ENCODE data around the gene SRRD. TPM values are rescaled to one million over a fixed set of nuclear protein-coding genes. Genes with fewer than 3 reads are reported as not detected.

The SRRD gene
- total RNA-seq, 1 experiment from 2014 or later: 25.1 TPM

DNA sequence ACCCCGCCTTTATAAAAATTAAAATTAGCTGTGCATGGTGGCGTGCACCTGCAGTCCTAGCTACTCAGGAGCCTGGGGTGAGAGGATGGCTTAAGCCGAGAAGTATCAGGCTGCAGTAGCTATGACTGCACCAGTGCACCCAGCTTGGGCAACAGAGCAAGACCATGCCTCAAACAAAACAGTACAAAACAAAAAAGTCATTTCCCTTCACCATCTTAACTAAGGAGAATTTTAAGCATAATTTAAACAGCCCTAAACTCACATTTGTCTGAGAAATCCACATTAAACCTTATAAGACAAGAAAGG lies 51.9 kb downstream of the SRRD start:
- Mint-ChIP-seq H3K9me3 (no peaks in the 10 kb centered on the region), H3K4me3 (no peak overlapping the region), H3K27me3 (ENCODE audit: low read depth) (no peaks in the 10 kb centered on the region), H3K27ac (peak overlapping the region; percentile 30), H3K36me3 (peaks cover 53% of the 10 kb centered on the region), H3K4me1 (0 out of 2 replicates have a peak, but pooled peaks cover 5% of the 10 kb centered on the region)
- ChIA-PET POLR2A (no interaction called here), CTCF (no interaction called here)
- no peak for DNase-seq (ENCODE audit: low spot score)
- TF ChIP-seq JAZF1 (CRISPR knock-in tag; IDR thresholded peaks at IDR 0.05): no peak
- no peak for TF ChIP-seq GRHL2 (CRISPR knock-in tag; IDR thresholded peaks at IDR 0.05; ENCODE audit: insufficient replicate concordance, severe bottlenecking)
- TF ChIP-seq NR2C2 (CRISPR knock-in tag; IDR thresholded peaks at IDR 0.05): no peak
- 0 out of 2 replicates have a peak, but pooled peaks have one; percentile 19 for TF ChIP-seq ZNF121 (CRISPR knock-in tag; IDR thresholded peaks at IDR 0.05)
- TF ChIP-seq CREM (CRISPR knock-in tag; IDR thresholded peaks at IDR 0.05): no peak
- TF ChIP-seq, protein P1, sequence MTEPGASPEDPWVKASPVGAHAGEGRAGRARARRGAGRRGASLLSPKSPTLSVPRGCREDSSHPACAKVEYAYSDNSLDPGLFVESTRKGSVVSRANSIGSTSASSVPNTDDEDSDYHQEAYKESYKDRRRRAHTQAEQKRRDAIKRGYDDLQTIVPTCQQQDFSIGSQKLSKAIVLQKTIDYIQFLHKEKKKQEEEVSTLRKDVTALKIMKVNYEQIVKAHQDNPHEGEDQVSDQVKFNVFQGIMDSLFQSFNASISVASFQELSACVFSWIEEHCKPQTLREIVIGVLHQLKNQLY (CRISPR knock-in tag; IDR thresholded peaks at IDR 0.05): no peak
- no peak for TF ChIP-seq KAT7 (CRISPR knock-in tag; IDR thresholded peaks at IDR 0.05; ENCODE audit: borderline replicate concordance)
- ATAC-seq: no peak

DNA sequence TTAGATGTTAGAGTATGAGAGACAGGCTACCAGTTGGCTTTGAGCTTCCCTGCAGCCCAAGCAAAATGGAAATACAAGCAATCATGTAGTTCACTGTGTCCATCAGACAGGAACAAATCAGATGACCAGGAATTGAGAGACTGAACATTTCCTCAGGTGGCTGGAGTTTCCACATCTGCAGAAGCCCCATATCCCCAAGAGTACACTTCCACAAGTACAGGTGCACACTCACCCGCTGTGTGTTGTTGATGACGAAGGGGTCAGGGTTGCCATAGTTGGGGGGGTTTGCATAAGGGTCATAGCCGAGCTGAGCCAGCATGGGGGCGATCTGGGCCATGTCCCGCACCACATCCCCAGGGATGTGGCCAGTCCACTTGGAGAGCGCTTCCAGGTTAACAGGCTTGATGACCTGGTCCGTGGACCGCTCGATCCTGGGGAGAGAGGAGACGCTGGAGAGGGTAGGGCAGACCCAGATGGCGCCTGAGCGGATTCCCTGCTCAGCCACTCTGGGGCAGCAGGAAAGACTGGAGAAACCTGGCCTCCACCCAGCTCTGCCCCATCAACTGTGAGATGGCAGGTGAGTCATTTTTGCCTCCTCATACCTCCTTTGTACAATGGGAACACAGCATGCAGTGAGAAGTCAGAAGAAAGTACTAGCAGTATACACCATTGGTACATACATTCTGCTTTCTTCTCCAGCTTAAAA lies 52.5 kb downstream of the SRRD start:
- ChIA-PET POLR2A (no interaction called here), CTCF (interaction anchor here (0.8 kb wide), 1 partner anchor 129 kb away, joined by 3 read pairs; no protein-coding TSS in a partner anchor)
- Mint-ChIP-seq H3K36me3 (peaks cover 53% of the 10 kb centered on the region), H3K4me3 (no peak overlapping the region), H3K27me3 (ENCODE audit: low read depth) (no peaks in the 10 kb centered on the region), H3K4me1 (0 out of 2 replicates have a peak, but pooled peaks cover 5% of the 10 kb centered on the region), H3K9me3 (no peaks in the 10 kb centered on the region), H3K27ac (peak overlapping the region; percentile 41)
- DNase-seq (ENCODE audit: low spot score): no peak
- ATAC-seq: no peak
- no peak for TF ChIP-seq CREB1 (CRISPR knock-in tag; IDR thresholded peaks at IDR 0.05)
- TF ChIP-seq, protein P2, sequence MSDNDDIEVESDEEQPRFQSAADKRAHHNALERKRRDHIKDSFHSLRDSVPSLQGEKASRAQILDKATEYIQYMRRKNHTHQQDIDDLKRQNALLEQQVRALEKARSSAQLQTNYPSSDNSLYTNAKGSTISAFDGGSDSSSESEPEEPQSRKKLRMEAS (CRISPR knock-in tag; IDR thresholded peaks at IDR 0.05): no peak
- TF ChIP-seq, protein P3, sequence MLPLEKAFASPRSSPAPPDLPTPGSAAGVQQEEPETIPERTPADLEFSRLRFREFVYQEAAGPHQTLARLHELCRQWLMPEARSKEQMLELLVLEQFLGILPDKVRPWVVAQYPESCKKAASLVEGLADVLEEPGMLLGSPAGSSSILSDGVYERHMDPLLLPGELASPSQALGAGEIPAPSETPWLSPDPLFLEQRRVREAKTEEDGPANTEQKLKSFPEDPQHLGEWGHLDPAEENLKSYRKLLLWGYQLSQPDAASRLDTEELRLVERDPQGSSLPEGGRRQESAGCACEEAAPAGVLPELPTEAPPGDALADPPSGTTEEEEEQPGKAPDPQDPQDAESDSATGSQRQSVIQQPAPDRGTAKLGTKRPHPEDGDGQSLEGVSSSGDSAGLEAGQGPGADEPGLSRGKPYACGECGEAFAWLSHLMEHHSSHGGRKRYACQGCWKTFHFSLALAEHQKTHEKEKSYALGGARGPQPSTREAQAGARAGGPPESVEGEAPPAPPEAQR (CRISPR knock-in tag; IDR thresholded peaks at IDR 0.05): no peak
- TF ChIP-seq, protein P4, sequence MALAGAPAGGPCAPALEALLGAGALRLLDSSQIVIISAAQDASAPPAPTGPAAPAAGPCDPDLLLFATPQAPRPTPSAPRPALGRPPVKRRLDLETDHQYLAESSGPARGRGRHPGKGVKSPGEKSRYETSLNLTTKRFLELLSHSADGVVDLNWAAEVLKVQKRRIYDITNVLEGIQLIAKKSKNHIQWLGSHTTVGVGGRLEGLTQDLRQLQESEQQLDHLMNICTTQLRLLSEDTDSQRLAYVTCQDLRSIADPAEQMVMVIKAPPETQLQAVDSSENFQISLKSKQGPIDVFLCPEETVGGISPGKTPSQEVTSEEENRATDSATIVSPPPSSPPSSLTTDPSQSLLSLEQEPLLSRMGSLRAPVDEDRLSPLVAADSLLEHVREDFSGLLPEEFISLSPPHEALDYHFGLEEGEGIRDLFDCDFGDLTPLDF (CRISPR knock-in tag; IDR thresholded peaks at IDR 0.05): no peak
- TF ChIP-seq, protein P5, sequence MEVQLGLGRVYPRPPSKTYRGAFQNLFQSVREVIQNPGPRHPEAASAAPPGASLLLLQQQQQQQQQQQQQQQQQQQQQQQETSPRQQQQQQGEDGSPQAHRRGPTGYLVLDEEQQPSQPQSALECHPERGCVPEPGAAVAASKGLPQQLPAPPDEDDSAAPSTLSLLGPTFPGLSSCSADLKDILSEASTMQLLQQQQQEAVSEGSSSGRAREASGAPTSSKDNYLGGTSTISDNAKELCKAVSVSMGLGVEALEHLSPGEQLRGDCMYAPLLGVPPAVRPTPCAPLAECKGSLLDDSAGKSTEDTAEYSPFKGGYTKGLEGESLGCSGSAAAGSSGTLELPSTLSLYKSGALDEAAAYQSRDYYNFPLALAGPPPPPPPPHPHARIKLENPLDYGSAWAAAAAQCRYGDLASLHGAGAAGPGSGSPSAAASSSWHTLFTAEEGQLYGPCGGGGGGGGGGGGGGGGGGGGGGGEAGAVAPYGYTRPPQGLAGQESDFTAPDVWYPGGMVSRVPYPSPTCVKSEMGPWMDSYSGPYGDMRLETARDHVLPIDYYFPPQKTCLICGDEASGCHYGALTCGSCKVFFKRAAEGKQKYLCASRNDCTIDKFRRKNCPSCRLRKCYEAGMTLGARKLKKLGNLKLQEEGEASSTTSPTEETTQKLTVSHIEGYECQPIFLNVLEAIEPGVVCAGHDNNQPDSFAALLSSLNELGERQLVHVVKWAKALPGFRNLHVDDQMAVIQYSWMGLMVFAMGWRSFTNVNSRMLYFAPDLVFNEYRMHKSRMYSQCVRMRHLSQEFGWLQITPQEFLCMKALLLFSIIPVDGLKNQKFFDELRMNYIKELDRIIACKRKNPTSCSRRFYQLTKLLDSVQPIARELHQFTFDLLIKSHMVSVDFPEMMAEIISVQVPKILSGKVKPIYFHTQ (CRISPR knock-in tag; IDR thresholded peaks at IDR 0.05): no peak
- no peak for TF ChIP-seq NR3C1 (CRISPR knock-in tag; conservative IDR thresholded peaks at IDR 0.05; ENCODE audit: low read depth)
- no peak for TF ChIP-seq CREM (CRISPR knock-in tag; IDR thresholded peaks at IDR 0.05)
- no peak for TF ChIP-seq MYBL2 (CRISPR knock-in tag; IDR thresholded peaks at IDR 0.05)
- TF ChIP-seq, protein P6, sequence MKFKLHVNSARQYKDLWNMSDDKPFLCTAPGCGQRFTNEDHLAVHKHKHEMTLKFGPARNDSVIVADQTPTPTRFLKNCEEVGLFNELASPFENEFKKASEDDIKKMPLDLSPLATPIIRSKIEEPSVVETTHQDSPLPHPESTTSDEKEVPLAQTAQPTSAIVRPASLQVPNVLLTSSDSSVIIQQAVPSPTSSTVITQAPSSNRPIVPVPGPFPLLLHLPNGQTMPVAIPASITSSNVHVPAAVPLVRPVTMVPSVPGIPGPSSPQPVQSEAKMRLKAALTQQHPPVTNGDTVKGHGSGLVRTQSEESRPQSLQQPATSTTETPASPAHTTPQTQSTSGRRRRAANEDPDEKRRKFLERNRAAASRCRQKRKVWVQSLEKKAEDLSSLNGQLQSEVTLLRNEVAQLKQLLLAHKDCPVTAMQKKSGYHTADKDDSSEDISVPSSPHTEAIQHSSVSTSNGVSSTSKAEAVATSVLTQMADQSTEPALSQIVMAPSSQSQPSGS (CRISPR knock-in tag; IDR thresholded peaks at IDR 0.05; ENCODE audit: borderline replicate concordance, low read depth): no peak
- no peak for TF ChIP-seq PRRX2 (CRISPR knock-in tag; IDR thresholded peaks at IDR 0.05)
- TF ChIP-seq, protein P7, sequence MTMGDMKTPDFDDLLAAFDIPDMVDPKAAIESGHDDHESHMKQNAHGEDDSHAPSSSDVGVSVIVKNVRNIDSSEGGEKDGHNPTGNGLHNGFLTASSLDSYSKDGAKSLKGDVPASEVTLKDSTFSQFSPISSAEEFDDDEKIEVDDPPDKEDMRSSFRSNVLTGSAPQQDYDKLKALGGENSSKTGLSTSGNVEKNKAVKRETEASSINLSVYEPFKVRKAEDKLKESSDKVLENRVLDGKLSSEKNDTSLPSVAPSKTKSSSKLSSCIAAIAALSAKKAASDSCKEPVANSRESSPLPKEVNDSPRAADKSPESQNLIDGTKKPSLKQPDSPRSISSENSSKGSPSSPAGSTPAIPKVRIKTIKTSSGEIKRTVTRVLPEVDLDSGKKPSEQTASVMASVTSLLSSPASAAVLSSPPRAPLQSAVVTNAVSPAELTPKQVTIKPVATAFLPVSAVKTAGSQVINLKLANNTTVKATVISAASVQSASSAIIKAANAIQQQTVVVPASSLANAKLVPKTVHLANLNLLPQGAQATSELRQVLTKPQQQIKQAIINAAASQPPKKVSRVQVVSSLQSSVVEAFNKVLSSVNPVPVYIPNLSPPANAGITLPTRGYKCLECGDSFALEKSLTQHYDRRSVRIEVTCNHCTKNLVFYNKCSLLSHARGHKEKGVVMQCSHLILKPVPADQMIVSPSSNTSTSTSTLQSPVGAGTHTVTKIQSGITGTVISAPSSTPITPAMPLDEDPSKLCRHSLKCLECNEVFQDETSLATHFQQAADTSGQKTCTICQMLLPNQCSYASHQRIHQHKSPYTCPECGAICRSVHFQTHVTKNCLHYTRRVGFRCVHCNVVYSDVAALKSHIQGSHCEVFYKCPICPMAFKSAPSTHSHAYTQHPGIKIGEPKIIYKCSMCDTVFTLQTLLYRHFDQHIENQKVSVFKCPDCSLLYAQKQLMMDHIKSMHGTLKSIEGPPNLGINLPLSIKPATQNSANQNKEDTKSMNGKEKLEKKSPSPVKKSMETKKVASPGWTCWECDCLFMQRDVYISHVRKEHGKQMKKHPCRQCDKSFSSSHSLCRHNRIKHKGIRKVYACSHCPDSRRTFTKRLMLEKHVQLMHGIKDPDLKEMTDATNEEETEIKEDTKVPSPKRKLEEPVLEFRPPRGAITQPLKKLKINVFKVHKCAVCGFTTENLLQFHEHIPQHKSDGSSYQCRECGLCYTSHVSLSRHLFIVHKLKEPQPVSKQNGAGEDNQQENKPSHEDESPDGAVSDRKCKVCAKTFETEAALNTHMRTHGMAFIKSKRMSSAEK (CRISPR knock-in tag; IDR thresholded peaks at IDR 0.05; ENCODE audit: borderline replicate concordance): no peak
- no peak for TF ChIP-seq TEAD1 (CRISPR knock-in tag; IDR thresholded peaks at IDR 0.05)
- TF ChIP-seq, protein P8, sequence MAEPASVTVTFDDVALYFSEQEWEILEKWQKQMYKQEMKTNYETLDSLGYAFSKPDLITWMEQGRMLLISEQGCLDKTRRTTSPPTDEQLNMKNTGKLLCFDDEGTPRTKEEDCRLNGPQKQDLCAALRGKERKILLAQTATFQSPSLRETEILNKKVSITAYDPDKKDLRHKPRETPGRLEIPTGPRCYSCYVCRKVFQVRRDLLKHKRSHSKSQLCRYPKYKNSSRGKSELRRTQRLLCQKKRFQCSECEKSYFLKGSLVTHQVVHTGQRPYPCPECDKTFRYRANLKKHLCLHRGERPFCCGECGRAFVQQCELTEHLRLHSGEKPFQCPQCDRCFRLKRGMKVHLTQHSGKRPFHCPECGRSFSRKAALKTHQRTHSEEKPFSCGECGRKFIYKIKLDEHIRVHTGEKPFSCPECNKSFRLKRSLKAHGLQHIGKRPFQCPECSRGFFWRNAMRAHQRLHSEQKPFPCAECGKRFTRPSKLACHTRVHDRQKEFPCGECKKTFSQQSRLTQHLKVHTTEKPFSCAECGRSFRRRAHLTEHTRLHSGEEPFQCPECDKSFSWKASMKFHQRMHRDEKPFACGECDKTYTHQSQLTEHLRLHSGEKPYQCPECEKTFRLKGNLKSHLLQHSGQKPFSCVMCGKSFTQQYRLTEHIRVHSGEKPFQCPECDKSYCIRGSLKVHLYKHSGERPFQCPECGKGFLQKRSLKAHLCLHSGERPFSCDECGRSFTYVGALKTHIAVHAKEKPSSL (CRISPR knock-in tag; conservative IDR thresholded peaks at IDR 0.05): no peak
- no peak for TF ChIP-seq OVOL2 (CRISPR knock-in tag; IDR thresholded peaks at IDR 0.05; ENCODE audit: borderline replicate concordance)
